HG03280 (cell line): ENCODE data around the gene IGF2BP2.

Experiments used
- ATAC-seq: cut with Tn5 transposase; IDR thresholded peaks from one replicate; pipeline ENCODE4 v1.9.1; 2021; ENCODE audit warnings: mild to moderate bottlenecking, moderate library complexity; ENCODE audit not compliant: unreplicated experiment

IGF2BP2 gene

DNA sequence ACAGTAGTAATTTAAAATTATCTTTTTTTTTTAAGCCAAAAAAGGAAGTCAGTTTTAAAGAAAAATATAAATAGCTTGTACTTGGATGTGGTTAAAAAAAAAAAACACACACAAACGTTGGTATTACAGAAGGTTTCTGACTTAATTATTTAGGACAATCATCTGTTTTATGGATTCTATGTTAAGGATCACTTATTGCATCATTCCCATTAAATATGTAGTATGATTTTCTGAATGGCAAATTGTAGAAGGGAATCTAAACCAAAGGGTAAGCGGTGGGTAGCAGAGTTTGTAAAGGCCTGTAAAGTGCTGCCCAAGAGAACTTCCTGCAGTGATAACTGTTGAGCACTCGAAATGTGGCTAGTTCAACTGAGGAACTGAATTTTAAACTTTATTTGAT is 230.8 kb downstream of the IGF2BP2 start:
- ATAC-seq: no peak
